Neural cell (in vitro differentiated cells): Measurements from ENCODE around the gene CYTH3.

ENCODE experiments used
- EP300 ChIP-seq: fragments of 450-650 bp; conservative IDR thresholded peaks from 2 replicates; pipeline ENCODE4 v1.6.1; 2014; ENCODE audit warnings: antibody characterized with exemption, mild to moderate bottlenecking, moderate library complexity; ENCODE audit not compliant: poor library complexity, severe bottlenecking
- EZH2 ChIP-seq: fragments of 200-600, 300-800 bp; shearing (Covaris generic), sonication (generic); IDR thresholded peaks from 2 replicates; pipeline ENCODE4 v1.6.1; 2014; ENCODE audit warnings: antibody characterized with exemption, low read length, borderline replicate concordance, mild to moderate bottlenecking; ENCODE audit not compliant: insufficient read depth, poor library complexity, severe bottlenecking
- POLR2AphosphoS5 ChIP-seq: IDR thresholded peaks from 2 replicates; pipeline ENCODE4 v1.6.1; 2012
- RAD21 ChIP-seq: fragments of 450-650 bp; conservative IDR thresholded peaks from 2 replicates; pipeline ENCODE4 v1.6.1; 2014; ENCODE audit warnings: antibody characterized with exemption, mild to moderate bottlenecking, moderate library complexity
- TAF1 ChIP-seq: IDR thresholded peaks from 2 replicates; pipeline ENCODE4 v1.6.1; 2012; ENCODE audit warnings: low read depth
- TF ChIP-seq, protein P1 (sequence below): fragments of 450-650 bp; IDR thresholded peaks from 2 replicates; pipeline ENCODE4 v1.5.1; 2014; ENCODE audit warnings: antibody characterized with exemption, mild to moderate bottlenecking, moderate library complexity; ENCODE audit not compliant: poor library complexity, severe bottlenecking
- TF ChIP-seq, protein P2 (sequence below): IDR thresholded peaks from 2 replicates; pipeline ENCODE4 v1.6.1; 2012; ENCODE audit warnings: borderline replicate concordance

DNA sequence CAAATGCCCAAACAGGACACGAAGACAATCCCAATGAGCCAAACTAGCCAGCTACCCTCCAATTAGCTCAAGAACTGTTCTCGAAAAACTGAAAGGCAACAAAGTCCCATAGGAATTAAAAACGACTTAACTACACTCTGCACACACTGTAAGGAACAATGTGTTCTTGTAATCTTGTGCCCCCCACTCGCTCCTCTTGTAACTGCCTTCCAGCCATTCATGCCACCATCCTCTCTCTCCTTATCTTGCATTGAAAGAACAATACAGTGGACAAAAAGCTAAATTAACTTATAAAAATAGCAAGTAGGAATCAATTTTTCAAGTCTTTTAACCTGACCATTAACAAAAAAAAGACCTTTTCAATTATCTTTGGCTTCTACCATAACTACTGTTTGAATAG, 2.9 kb downstream of the CYTH3 start:
- TF ChIP-seq, protein P1, sequence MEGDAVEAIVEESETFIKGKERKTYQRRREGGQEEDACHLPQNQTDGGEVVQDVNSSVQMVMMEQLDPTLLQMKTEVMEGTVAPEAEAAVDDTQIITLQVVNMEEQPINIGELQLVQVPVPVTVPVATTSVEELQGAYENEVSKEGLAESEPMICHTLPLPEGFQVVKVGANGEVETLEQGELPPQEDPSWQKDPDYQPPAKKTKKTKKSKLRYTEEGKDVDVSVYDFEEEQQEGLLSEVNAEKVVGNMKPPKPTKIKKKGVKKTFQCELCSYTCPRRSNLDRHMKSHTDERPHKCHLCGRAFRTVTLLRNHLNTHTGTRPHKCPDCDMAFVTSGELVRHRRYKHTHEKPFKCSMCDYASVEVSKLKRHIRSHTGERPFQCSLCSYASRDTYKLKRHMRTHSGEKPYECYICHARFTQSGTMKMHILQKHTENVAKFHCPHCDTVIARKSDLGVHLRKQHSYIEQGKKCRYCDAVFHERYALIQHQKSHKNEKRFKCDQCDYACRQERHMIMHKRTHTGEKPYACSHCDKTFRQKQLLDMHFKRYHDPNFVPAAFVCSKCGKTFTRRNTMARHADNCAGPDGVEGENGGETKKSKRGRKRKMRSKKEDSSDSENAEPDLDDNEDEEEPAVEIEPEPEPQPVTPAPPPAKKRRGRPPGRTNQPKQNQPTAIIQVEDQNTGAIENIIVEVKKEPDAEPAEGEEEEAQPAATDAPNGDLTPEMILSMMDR = no peak
- TF ChIP-seq EZH2 (no peak), POLR2AphosphoS5 (no peak), RAD21 (no peak), EP300 (no peak), TAF1 (no peak)
- TF ChIP-seq, protein P2, sequence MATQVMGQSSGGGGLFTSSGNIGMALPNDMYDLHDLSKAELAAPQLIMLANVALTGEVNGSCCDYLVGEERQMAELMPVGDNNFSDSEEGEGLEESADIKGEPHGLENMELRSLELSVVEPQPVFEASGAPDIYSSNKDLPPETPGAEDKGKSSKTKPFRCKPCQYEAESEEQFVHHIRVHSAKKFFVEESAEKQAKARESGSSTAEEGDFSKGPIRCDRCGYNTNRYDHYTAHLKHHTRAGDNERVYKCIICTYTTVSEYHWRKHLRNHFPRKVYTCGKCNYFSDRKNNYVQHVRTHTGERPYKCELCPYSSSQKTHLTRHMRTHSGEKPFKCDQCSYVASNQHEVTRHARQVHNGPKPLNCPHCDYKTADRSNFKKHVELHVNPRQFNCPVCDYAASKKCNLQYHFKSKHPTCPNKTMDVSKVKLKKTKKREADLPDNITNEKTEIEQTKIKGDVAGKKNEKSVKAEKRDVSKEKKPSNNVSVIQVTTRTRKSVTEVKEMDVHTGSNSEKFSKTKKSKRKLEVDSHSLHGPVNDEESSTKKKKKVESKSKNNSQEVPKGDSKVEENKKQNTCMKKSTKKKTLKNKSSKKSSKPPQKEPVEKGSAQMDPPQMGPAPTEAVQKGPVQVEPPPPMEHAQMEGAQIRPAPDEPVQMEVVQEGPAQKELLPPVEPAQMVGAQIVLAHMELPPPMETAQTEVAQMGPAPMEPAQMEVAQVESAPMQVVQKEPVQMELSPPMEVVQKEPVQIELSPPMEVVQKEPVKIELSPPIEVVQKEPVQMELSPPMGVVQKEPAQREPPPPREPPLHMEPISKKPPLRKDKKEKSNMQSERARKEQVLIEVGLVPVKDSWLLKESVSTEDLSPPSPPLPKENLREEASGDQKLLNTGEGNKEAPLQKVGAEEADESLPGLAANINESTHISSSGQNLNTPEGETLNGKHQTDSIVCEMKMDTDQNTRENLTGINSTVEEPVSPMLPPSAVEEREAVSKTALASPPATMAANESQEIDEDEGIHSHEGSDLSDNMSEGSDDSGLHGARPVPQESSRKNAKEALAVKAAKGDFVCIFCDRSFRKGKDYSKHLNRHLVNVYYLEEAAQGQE = no peak
